ENCODE data around the gene ERGIC1. TPM values are rescaled to one million over a fixed set of nuclear protein-coding genes. Genes with fewer than 3 reads are reported as not detected.

ERGIC1 gene
- total RNA-seq, 1 donor from 2014 or later: 131 TPM

DNA sequence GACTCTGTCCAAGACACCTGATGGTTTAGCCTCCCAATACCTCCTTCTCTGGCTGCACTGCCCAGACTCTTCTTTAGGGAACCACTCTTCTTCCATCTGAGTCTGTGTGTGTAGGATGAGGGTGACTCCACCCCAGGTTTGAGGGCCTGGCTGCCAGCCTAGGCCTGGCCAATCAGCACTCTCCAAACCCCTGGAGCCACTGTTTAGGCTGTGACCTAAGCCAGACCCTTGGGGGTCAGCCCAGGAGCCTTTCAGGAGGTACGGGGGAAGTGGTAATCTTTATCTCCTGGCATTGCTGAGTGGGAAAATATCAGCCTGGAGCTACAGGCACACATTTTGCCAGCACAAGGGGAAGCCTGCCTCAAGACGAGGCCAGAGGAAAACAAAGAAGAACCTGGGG, 6.2 kb upstream of the ERGIC1 start:
- H3K4me3 Mint-ChIP-seq (ENCODE audit: unreplicated experiment): no peak overlapping the region
- DNase-seq (ENCODE audit: low read depth): no peak

DNA sequence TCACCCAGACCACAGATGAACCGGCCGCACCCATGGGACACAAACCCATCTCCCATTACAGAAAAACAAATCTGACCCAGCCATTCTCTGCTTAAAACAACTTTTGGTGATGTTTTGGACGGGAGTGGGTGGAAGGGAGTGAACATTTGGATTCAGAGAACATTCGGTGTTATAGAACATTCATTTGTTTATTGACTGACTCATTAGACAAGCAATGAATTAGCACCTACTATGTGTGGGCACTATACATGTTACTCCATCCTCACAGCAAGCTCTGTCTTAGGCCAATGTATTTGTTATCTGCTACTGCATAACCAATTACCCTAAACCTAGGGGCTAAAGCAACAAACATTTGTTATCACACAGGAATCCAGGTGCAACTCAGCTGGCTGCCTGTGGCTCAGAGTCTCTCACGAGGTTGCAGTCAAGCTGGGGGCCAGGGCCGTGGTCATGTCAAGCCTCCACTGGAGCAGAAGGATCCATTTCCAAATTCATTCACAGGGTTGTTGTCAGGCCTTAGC, 5.1 kb upstream of the ERGIC1 start:
- H3K36me3 Mint-ChIP-seq (ENCODE audit: low read depth, unreplicated experiment): peaks cover 10% of the 10 kb centered on the region
- Histone ChIP-seq H3K79me2 (ENCODE audit: insufficient read depth, low read length) (no peaks in the 10 kb centered on the region), H3K27ac (ENCODE audit: low read depth, low read length) (no peak overlapping the region), H4K20me1 (ENCODE audit: insufficient read depth, low read length) (no peaks in the 10 kb centered on the region), H3K36me3 (ENCODE audit: insufficient read depth, low read length) (no peaks in the 10 kb centered on the region), H3K4me3 (ENCODE audit: insufficient read depth, low read depth, low read length) (no peak overlapping the region), H2AFZ (ENCODE audit: low read depth, low read length) (no peak overlapping the region), H3K4me2 (ENCODE audit: low read length) (no peak overlapping the region), H3K4me1 (ENCODE audit: insufficient read depth, low read length) (peaks cover 21% of the 10 kb centered on the region), H3K9me3 (ENCODE audit: insufficient read depth, low read depth, low read length) (peaks cover 12% of the 10 kb centered on the region), H3K9ac (ENCODE audit: low read length) (no peak overlapping the region), H3K27me3 (ENCODE audit: insufficient read depth, low read length) (no peaks in the 10 kb centered on the region)
- DNase-seq (ENCODE audit: low read depth) (peak; percentile 61), FAIRE-seq (no peak)
- peaks cover 15% of the 10 kb centered on the region for H3K4me1 Mint-ChIP-seq (ENCODE audit: low read depth, unreplicated experiment)
- H3K4me3 Mint-ChIP-seq (ENCODE audit: unreplicated experiment): no peak overlapping the region
- TF ChIP-seq EZH2 (IDR thresholded peaks at IDR 0.05; ENCODE audit: insufficient read depth, low read length): no peak
- no peak for TF ChIP-seq CTCF (IDR thresholded peaks at IDR 0.05; ENCODE audit: insufficient read depth, low read depth, low read length)
- H3K27me3 Mint-ChIP-seq (ENCODE audit: low read depth, unreplicated experiment): no peaks in the 10 kb centered on the region
- peaks cover 16% of the 10 kb centered on the region for H3K9me3 Mint-ChIP-seq (ENCODE audit: unreplicated experiment)
- H3K27ac Mint-ChIP-seq (ENCODE audit: unreplicated experiment): no peak overlapping the region

More for the DNA sequence above, 6.2 kb upstream of the ERGIC1 start:
- peaks cover 16% of the 10 kb centered on the region for H3K9me3 Mint-ChIP-seq (ENCODE audit: unreplicated experiment)
- H3K36me3 ChIP-seq (ENCODE audit: insufficient read depth, low read length): no peaks in the 10 kb centered on the region
- H3K4me1 Mint-ChIP-seq (ENCODE audit: low read depth, unreplicated experiment): peaks cover 15% of the 10 kb centered on the region
- H3K4me1 ChIP-seq (ENCODE audit: insufficient read depth, low read length): peaks cover 15% of the 10 kb centered on the region
- H3K27ac Mint-ChIP-seq (ENCODE audit: unreplicated experiment): no peak overlapping the region
- no peaks in the 10 kb centered on the region for H3K27me3 Mint-ChIP-seq (ENCODE audit: low read depth, unreplicated experiment)
- H3K4me2 ChIP-seq (ENCODE audit: low read length): no peak overlapping the region
- H3K27ac ChIP-seq (ENCODE audit: low read depth, low read length): no peak overlapping the region
- H3K27me3 ChIP-seq (ENCODE audit: insufficient read depth, low read length): no peaks in the 10 kb centered on the region
- peaks cover 12% of the 10 kb centered on the region for H3K9me3 ChIP-seq (ENCODE audit: insufficient read depth, low read depth, low read length)
- no peak overlapping the region for H3K4me3 ChIP-seq (ENCODE audit: insufficient read depth, low read depth, low read length)
- H3K79me2 ChIP-seq (ENCODE audit: insufficient read depth, low read length): no peaks in the 10 kb centered on the region
- no peak overlapping the region for H3K9ac ChIP-seq (ENCODE audit: low read length)
- no peaks in the 10 kb centered on the region for H4K20me1 ChIP-seq (ENCODE audit: insufficient read depth, low read length)
- no peak overlapping the region for H2AFZ ChIP-seq (ENCODE audit: low read depth, low read length)
- no peak for FAIRE-seq
- no peak for TF ChIP-seq EZH2 (IDR thresholded peaks at IDR 0.05; ENCODE audit: insufficient read depth, low read length)
- no peak for TF ChIP-seq CTCF (IDR thresholded peaks at IDR 0.05; ENCODE audit: insufficient read depth, low read depth, low read length)
- peaks cover 10% of the 10 kb centered on the region for H3K36me3 Mint-ChIP-seq (ENCODE audit: low read depth, unreplicated experiment)

- Mint-ChIP-seq H3K36me3 (ENCODE audit: low read depth, unreplicated experiment) (peaks cover 10% of the 10 kb centered on the region), H3K27me3 (ENCODE audit: low read depth, unreplicated experiment) (no peaks in the 10 kb centered on the region)
- FAIRE-seq: no peak
Measured at GRCh38 chr5:172830275-172830799, 3.7 kb upstream of the ERGIC1 start.

More at GRCh38 chr5:172830275-172830799, 3.7 kb upstream of the ERGIC1 start:
- peak overlapping the region; percentile 9 for H3K4me2 ChIP-seq (ENCODE audit: low read length)
- peaks cover 26% of the 10 kb centered on the region for H3K4me1 ChIP-seq (ENCODE audit: insufficient read depth, low read length)
- H3K4me3 ChIP-seq (ENCODE audit: insufficient read depth, low read depth, low read length): no peak overlapping the region
- Mint-ChIP-seq H3K4me1 (ENCODE audit: low read depth, unreplicated experiment) (peaks cover 17% of the 10 kb centered on the region), H3K9me3 (ENCODE audit: unreplicated experiment) (peaks cover 14% of the 10 kb centered on the region), H3K4me3 (ENCODE audit: unreplicated experiment) (no peak overlapping the region), H3K27ac (ENCODE audit: unreplicated experiment) (peak overlapping the region; percentile 55)
- TF ChIP-seq EZH2 (IDR thresholded peaks at IDR 0.05; ENCODE audit: insufficient read depth, low read length) (no peak), CTCF (IDR thresholded peaks at IDR 0.05; ENCODE audit: insufficient read depth, low read depth, low read length) (no peak)
- H2AFZ ChIP-seq (ENCODE audit: low read depth, low read length): no peak overlapping the region
- DNase-seq (ENCODE audit: low read depth): no peak
- H3K27me3 ChIP-seq (ENCODE audit: insufficient read depth, low read length): no peaks in the 10 kb centered on the region
- H3K9ac ChIP-seq (ENCODE audit: low read length): peak overlapping the region; percentile 46
- peaks cover 4% of the 10 kb centered on the region for H4K20me1 ChIP-seq (ENCODE audit: insufficient read depth, low read length)
- peaks cover 11% of the 10 kb centered on the region for H3K9me3 ChIP-seq (ENCODE audit: insufficient read depth, low read depth, low read length)
- H3K36me3 ChIP-seq (ENCODE audit: insufficient read depth, low read length): no peaks in the 10 kb centered on the region
- peaks cover 10% of the 10 kb centered on the region for H3K79me2 ChIP-seq (ENCODE audit: insufficient read depth, low read length)
- H3K27ac ChIP-seq (ENCODE audit: low read depth, low read length): peak overlapping the region; percentile 72

Data from astrocyte (in vitro differentiated cells and primary cell).